Measurements from ENCODE around the gene ITPR1.
"Not testable (repeated sequence)": the region's sequence is repeated elsewhere in the genome, so short reads cannot be mapped to it uniquely, and the experiment has no call there.

Gene ITPR1

GRCh38 chr3:4749567-4750002 is 256.4 kb downstream of the ITPR1 start:
- DNase-seq, result no peak

GRCh38 chr3:4750306-4750968 is 257.3 kb downstream of the ITPR1 start:
- DNase-seq, result no peak

- no peak for DNase-seq
Measured at GRCh38 chr3:4751029-4751501, 257.9 kb downstream of the ITPR1 start.

GRCh38 chr3:4751502-4752101 is 258.5 kb downstream of the ITPR1 start:
- DNase-seq, result no peak

GRCh38 chr3:4752201-4753072 is 259.3 kb downstream of the ITPR1 start:
- DNase-seq, result no peak

GRCh38 chr3:4753073-4753691 is 260.0 kb downstream of the ITPR1 start:
- no peak for DNase-seq

GRCh38 chr3:4754180-4755086 is 261.3 kb downstream of the ITPR1 start:
- no peak for DNase-seq

- no peak for DNase-seq
Measured at GRCh38 chr3:4755566-4755965, 262.4 kb downstream of the ITPR1 start.

- DNase-seq, result no peak
Measured at GRCh38 chr3:4756057-4756775, 263.1 kb downstream of the ITPR1 start.

- DNase-seq, result no peak
Measured at GRCh38 chr3:4756855-4757574, 263.9 kb downstream of the ITPR1 start.

- no peak for DNase-seq
Measured at GRCh38 chr3:4757575-4758248, 264.6 kb downstream of the ITPR1 start.

- DNase-seq, result no peak
Measured at GRCh38 chr3:4758249-4758860, 265.2 kb downstream of the ITPR1 start.

- DNase-seq, result no peak
Measured at GRCh38 chr3:4758957-4759656, 266.0 kb downstream of the ITPR1 start.

- DNase-seq, result no peak
Measured at GRCh38 chr3:4759689-4760312, 266.7 kb downstream of the ITPR1 start.

GRCh38 chr3:4761759-4762158 is 268.6 kb downstream of the ITPR1 start:
- DNase-seq, result no peak

GRCh38 chr3:4762481-4763230 is 269.5 kb downstream of the ITPR1 start:
- not testable (repeated sequence) for DNase-seq

- no peak for DNase-seq
Measured at GRCh38 chr3:4763604-4764247, 270.6 kb downstream of the ITPR1 start.
